ENCODE data around the gene NDST3. TPM values are rescaled to one million over a fixed set of nuclear protein-coding genes. Genes with fewer than 3 reads are reported as not detected.
A peak's percentile ranks its signal among the peaks of the same experiment; 100 is the strongest.

NDST3 gene
- total RNA-seq, 1 donor from 2014 or later = 0.49 TPM

DNA sequence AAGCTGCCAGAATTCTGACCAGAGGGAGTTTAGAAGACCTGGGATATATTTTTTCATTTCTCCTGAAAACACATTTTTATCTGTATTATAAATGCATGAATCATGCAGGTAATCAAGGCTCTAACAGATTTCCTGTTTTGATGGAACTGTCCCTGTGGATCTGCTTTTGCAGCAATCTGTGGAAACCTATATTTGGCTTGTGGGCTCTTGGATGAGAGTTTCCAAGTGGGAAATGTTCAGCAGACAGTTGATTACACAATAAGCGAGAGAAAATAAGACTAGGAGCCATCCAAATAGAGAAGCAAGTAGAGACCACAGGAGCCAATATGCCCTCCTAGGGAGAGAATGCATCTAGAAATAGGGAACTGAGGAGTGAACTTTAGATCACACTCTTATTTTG lies 105.0 kb downstream of the NDST3 start:
- Mint-ChIP-seq H3K27me3 (ENCODE audit: insufficient read depth, low read depth) (no peaks in the 10 kb centered on the region), H3K4me3 (no peak overlapping the region), H3K27ac (no peak overlapping the region), H3K36me3 (no peaks in the 10 kb centered on the region), H3K4me1 (no peaks in the 10 kb centered on the region), H3K9me3 (no peaks in the 10 kb centered on the region)
- Histone ChIP-seq H3K27me3 (no peaks in the 10 kb centered on the region), H3K4me3 (no peak overlapping the region), H3K4me1 (no peaks in the 10 kb centered on the region), H3K4me2 (no peak overlapping the region), H2AFZ (replicated peaks) (no peak overlapping the region), H3K9ac (no peak overlapping the region), H3F3A (ENCODE audit: low read depth) (no peaks in the 10 kb centered on the region), H3K27ac (no peak overlapping the region), H4K20me1 (ENCODE audit: low read depth) (no peaks in the 10 kb centered on the region), H3K79me2 (ENCODE audit: low read depth) (no peaks in the 10 kb centered on the region), H3K36me3 (no peaks in the 10 kb centered on the region), H3K9me3 (ENCODE audit: low read depth) (no peaks in the 10 kb centered on the region)
- no peak for DNase-seq (ENCODE audit: low spot score)
- TF ChIP-seq EZH2phosphoT487 (IDR thresholded peaks at IDR 0.05) (no peak), EZH2 (IDR thresholded peaks at IDR 0.05) (no peak)
- TF ChIP-seq, protein P1, sequence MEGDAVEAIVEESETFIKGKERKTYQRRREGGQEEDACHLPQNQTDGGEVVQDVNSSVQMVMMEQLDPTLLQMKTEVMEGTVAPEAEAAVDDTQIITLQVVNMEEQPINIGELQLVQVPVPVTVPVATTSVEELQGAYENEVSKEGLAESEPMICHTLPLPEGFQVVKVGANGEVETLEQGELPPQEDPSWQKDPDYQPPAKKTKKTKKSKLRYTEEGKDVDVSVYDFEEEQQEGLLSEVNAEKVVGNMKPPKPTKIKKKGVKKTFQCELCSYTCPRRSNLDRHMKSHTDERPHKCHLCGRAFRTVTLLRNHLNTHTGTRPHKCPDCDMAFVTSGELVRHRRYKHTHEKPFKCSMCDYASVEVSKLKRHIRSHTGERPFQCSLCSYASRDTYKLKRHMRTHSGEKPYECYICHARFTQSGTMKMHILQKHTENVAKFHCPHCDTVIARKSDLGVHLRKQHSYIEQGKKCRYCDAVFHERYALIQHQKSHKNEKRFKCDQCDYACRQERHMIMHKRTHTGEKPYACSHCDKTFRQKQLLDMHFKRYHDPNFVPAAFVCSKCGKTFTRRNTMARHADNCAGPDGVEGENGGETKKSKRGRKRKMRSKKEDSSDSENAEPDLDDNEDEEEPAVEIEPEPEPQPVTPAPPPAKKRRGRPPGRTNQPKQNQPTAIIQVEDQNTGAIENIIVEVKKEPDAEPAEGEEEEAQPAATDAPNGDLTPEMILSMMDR (IDR thresholded peaks at IDR 0.05) = no peak

DNA sequence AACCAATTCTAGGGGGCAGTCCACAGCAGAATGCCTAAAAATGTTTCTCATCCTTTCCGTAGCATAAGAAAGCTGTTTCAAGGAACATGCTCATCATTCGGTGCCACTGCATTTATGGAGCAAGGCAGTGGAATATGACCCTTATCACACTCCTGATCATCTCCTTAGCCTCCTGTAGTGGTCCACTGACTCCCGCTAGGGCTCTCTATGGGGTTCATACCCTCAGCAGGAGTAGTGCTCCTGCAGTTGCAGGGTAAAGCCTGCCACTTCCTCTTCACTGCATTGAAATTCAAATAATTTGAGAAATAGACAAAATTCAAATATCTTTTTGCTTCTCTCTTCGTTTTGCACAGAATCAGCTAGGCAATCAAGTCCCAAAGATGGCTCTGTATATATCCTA lies 107.0 kb downstream of the NDST3 start:
- Mint-ChIP-seq H3K36me3 (no peaks in the 10 kb centered on the region), H3K27ac (no peak overlapping the region), H3K27me3 (ENCODE audit: insufficient read depth, low read depth) (no peaks in the 10 kb centered on the region), H3K4me1 (no peaks in the 10 kb centered on the region), H3K4me3 (no peak overlapping the region), H3K9me3 (no peaks in the 10 kb centered on the region)
- H3K4me2 ChIP-seq = no peak overlapping the region
- no peaks in the 10 kb centered on the region for H3K27me3 ChIP-seq
- no peak for DNase-seq (ENCODE audit: low spot score)
- no peak overlapping the region for H2AFZ ChIP-seq (replicated peaks)
- no peak overlapping the region for H3K9ac ChIP-seq
- no peaks in the 10 kb centered on the region for H3K4me1 ChIP-seq
- H3K27ac ChIP-seq = no peak overlapping the region
- H3F3A ChIP-seq (ENCODE audit: low read depth) = no peaks in the 10 kb centered on the region
- no peaks in the 10 kb centered on the region for H3K36me3 ChIP-seq
- no peaks in the 10 kb centered on the region for H4K20me1 ChIP-seq (ENCODE audit: low read depth)
- no peaks in the 10 kb centered on the region for H3K79me2 ChIP-seq (ENCODE audit: low read depth)
- no peaks in the 10 kb centered on the region for H3K9me3 ChIP-seq (ENCODE audit: low read depth)
- H3K4me3 ChIP-seq = no peak overlapping the region
- TF ChIP-seq EZH2phosphoT487 (IDR thresholded peaks at IDR 0.05) (no peak), EZH2 (IDR thresholded peaks at IDR 0.05) (no peak)
- TF ChIP-seq, protein P1 (IDR thresholded peaks at IDR 0.05) = peak; percentile 12

DNA sequence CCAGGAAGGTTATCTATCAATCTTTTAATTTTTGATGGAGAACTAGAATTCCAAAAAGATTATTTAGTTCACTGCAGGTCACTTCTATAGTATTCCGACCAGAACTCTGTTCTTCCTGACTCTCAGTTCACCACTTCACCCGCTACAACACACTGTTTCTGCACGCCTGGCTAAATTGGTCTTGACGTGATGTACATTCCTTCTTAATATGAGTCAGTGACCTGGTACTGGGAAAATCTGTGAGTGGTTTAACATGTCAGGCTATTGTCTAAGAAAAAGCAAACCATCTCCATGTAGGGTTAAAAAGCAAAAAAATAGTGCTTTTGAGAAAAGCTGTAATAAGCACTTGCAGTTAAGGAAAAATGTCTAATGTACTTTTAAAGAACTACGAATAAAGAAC lies 120.4 kb downstream of the NDST3 start:
- Histone ChIP-seq H3K4me3 (no peak overlapping the region), H3K79me2 (ENCODE audit: low read depth) (no peaks in the 10 kb centered on the region), H3K4me1 (no peaks in the 10 kb centered on the region), H3K9ac (no peak overlapping the region), H4K20me1 (ENCODE audit: low read depth) (no peaks in the 10 kb centered on the region), H3F3A (ENCODE audit: low read depth) (no peaks in the 10 kb centered on the region), H2AFZ (replicated peaks) (no peak overlapping the region), H3K4me2 (no peak overlapping the region), H3K27ac (no peak overlapping the region), H3K36me3 (no peaks in the 10 kb centered on the region), H3K27me3 (no peaks in the 10 kb centered on the region), H3K9me3 (ENCODE audit: low read depth) (peaks cover 2% of the 10 kb centered on the region)
- no peaks in the 10 kb centered on the region for H3K36me3 Mint-ChIP-seq
- no peak for TF ChIP-seq EZH2phosphoT487 (IDR thresholded peaks at IDR 0.05)
- no peak for TF ChIP-seq EZH2 (IDR thresholded peaks at IDR 0.05)
- TF ChIP-seq, protein P1 (IDR thresholded peaks at IDR 0.05) = no peak
- no peak overlapping the region for H3K4me3 Mint-ChIP-seq
- peaks cover 7% of the 10 kb centered on the region for H3K9me3 Mint-ChIP-seq
- DNase-seq (ENCODE audit: low spot score) = no peak
- H3K4me1 Mint-ChIP-seq = peaks cover 2% of the 10 kb centered on the region
- H3K27me3 Mint-ChIP-seq (ENCODE audit: insufficient read depth, low read depth) = no peaks in the 10 kb centered on the region
- no peak overlapping the region for H3K27ac Mint-ChIP-seq

Data from neural progenitor cell (in vitro differentiated cells).